ENCODE results near the gene SCGB1C1. TPM values are rescaled to one million over a fixed set of nuclear protein-coding genes. Genes with fewer than 3 reads are reported as not detected.
"Not testable (repeated sequence)": the region's sequence is repeated elsewhere in the genome, so short reads cannot be mapped to it uniquely, and the experiment has no call there.

SCGB1C1 gene
- not detected in 2 replicates for total RNA-seq
- long read RNA-seq = 0 reads

- DNase-seq (ENCODE audit: low spot score, unreplicated experiment); H3K9me3 Mint-ChIP-seq (ENCODE audit: low read depth); H3K27me3 Mint-ChIP-seq; H3K4me1 Mint-ChIP-seq (ENCODE audit: low read depth); H3K27ac Mint-ChIP-seq; H3K36me3 Mint-ChIP-seq (ENCODE audit: insufficient read depth); H3K4me3 Mint-ChIP-seq (ENCODE audit: low read depth): not testable (repeated sequence)
These were observed at the start of gene SCGB1C1 for GRCh38 chr11:192674-193128. Gene SCGB1C1 (plus strand): TSS chr11:193078. CDS start chr11:193100, 22 bp downstream.

GRCh38 chr11:180242-180641, 12.6 kb upstream of the SCGB1C1 start:
- not testable (repeated sequence) for H3K4me1 Mint-ChIP-seq (ENCODE audit: low read depth)
- peak; percentile 26 for TF ChIP-seq CTCF (IDR thresholded peaks at IDR 0.05; ENCODE audit: unreplicated experiment)

GRCh38 chr11:189200-189783, 3.6 kb upstream of the SCGB1C1 start:
- H3K27ac Mint-ChIP-seq; DNase-seq (ENCODE audit: low spot score, unreplicated experiment); H3K4me1 Mint-ChIP-seq (ENCODE audit: low read depth); H3K36me3 Mint-ChIP-seq (ENCODE audit: insufficient read depth); H3K4me3 Mint-ChIP-seq (ENCODE audit: low read depth); H3K9me3 Mint-ChIP-seq (ENCODE audit: low read depth); H3K27me3 Mint-ChIP-seq: not testable (repeated sequence)

More at GRCh38 chr11:180242-180641, 12.6 kb upstream of the SCGB1C1 start:
- not testable (repeated sequence) for H3K4me3 Mint-ChIP-seq (ENCODE audit: low read depth); H3K27ac Mint-ChIP-seq; DNase-seq (ENCODE audit: low spot score, unreplicated experiment); H3K36me3 Mint-ChIP-seq (ENCODE audit: insufficient read depth); H3K9me3 Mint-ChIP-seq (ENCODE audit: low read depth); H3K27me3 Mint-ChIP-seq

GRCh38 chr11:189843-190311, 3.0 kb upstream of the SCGB1C1 start:
- not testable (repeated sequence) for H3K4me3 Mint-ChIP-seq (ENCODE audit: low read depth); H3K36me3 Mint-ChIP-seq (ENCODE audit: insufficient read depth); H3K9me3 Mint-ChIP-seq (ENCODE audit: low read depth); H3K4me1 Mint-ChIP-seq (ENCODE audit: low read depth); H3K27me3 Mint-ChIP-seq; H3K27ac Mint-ChIP-seq; DNase-seq (ENCODE audit: low spot score, unreplicated experiment)
- TF ChIP-seq CTCF (IDR thresholded peaks at IDR 0.05; ENCODE audit: unreplicated experiment) = peak; percentile 10

GRCh38 chr11:190546-190945, 2.3 kb upstream of the SCGB1C1 start:
- H3K36me3 Mint-ChIP-seq (ENCODE audit: insufficient read depth); DNase-seq (ENCODE audit: low spot score, unreplicated experiment); H3K9me3 Mint-ChIP-seq (ENCODE audit: low read depth); H3K27ac Mint-ChIP-seq; H3K27me3 Mint-ChIP-seq; H3K4me3 Mint-ChIP-seq (ENCODE audit: low read depth); H3K4me1 Mint-ChIP-seq (ENCODE audit: low read depth): not testable (repeated sequence)

GRCh38 chr11:191490-192478, 1.1 kb upstream of the SCGB1C1 start:
- not testable (repeated sequence) for H3K27ac Mint-ChIP-seq; H3K4me1 Mint-ChIP-seq (ENCODE audit: low read depth); H3K4me3 Mint-ChIP-seq (ENCODE audit: low read depth); H3K9me3 Mint-ChIP-seq (ENCODE audit: low read depth); H3K36me3 Mint-ChIP-seq (ENCODE audit: insufficient read depth); DNase-seq (ENCODE audit: low spot score, unreplicated experiment); H3K27me3 Mint-ChIP-seq
- peak; percentile 34 for TF ChIP-seq CTCF (IDR thresholded peaks at IDR 0.05; ENCODE audit: unreplicated experiment)

- not testable (repeated sequence) for H3K4me3 Mint-ChIP-seq (ENCODE audit: low read depth); H3K36me3 Mint-ChIP-seq (ENCODE audit: insufficient read depth); H3K27me3 Mint-ChIP-seq; H3K4me1 Mint-ChIP-seq (ENCODE audit: low read depth); H3K9me3 Mint-ChIP-seq (ENCODE audit: low read depth); H3K27ac Mint-ChIP-seq; DNase-seq (ENCODE audit: low spot score, unreplicated experiment)
These were observed 603 bp downstream of the SCGB1C1 start for GRCh38 chr11:193481-193880.
